Mammary epithelial cell (primary cell): ENCODE results near the gene SLC39A10.

ENCODE experiments used
- EZH2 ChIP-seq: IDR thresholded peaks from 2 replicates; pipeline ENCODE4 v1.6.1; 2012; ENCODE audit warnings: low read length, inconsistent platforms, borderline replicate concordance
- TF ChIP-seq, protein P1 (sequence below), 2 donors: IDR thresholded peaks in 1 of 2; conservative IDR thresholded peaks in 1 of 2; 2 replicates each; pipeline ENCODE4 v1.5.1; 2011 to 2012; ENCODE audit warnings: inconsistent platforms in 2 of 2, low read length in 2 of 2, mild to moderate bottlenecking in 2 of 2, control low read depth in 1 of 2, low read depth in 1 of 2; ENCODE audit not compliant: insufficient read depth in 1 of 2; ENCODE audit errors: extremely low read depth in 1 of 2

- no peak for TF ChIP-seq EZH2
- TF ChIP-seq, protein P1, sequence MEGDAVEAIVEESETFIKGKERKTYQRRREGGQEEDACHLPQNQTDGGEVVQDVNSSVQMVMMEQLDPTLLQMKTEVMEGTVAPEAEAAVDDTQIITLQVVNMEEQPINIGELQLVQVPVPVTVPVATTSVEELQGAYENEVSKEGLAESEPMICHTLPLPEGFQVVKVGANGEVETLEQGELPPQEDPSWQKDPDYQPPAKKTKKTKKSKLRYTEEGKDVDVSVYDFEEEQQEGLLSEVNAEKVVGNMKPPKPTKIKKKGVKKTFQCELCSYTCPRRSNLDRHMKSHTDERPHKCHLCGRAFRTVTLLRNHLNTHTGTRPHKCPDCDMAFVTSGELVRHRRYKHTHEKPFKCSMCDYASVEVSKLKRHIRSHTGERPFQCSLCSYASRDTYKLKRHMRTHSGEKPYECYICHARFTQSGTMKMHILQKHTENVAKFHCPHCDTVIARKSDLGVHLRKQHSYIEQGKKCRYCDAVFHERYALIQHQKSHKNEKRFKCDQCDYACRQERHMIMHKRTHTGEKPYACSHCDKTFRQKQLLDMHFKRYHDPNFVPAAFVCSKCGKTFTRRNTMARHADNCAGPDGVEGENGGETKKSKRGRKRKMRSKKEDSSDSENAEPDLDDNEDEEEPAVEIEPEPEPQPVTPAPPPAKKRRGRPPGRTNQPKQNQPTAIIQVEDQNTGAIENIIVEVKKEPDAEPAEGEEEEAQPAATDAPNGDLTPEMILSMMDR (conservative IDR thresholded peaks at IDR 0.05 in 1 of 2, IDR thresholded peaks at IDR 0.05 in 1 of 2; ENCODE audit: extremely low read depth in 1 of 2, insufficient read depth in 1 of 2, low read depth in 1 of 2, low read length in 2 of 2), result no peak
Measured at GRCh38 chr2:195652911-195653310, 4.1 kb upstream of the SLC39A10 start.
